ENCODE results near the gene CPB2.

The CPB2 gene

GRCh38 chr13:46126552-46127357, 21.9 kb upstream of the CPB2 start:
- no peak for DNase-seq

DNA sequence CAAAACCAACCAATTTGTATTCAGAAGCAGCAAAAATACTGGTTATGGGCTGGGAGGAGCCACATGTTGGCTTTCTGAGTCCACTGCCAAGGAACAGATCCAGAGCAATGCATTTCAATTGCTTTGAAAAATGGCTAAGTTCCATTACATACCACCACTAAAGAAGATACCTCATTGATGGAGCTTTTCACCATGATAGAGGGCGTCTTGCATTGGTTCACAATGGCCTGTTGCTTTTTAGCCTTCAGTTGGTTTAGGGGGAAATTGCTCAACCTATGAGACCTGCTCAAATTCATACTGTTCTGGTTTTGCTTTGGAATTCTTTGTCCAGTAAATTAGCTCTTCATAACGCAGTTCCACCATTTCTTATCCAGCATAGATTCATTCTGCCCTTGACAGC, 21.2 kb upstream of the CPB2 start:
- no peak for DNase-seq

- DNase-seq = no peak
Measured at GRCh38 chr13:46124967-46125933, 20.4 kb upstream of the CPB2 start.

DNA sequence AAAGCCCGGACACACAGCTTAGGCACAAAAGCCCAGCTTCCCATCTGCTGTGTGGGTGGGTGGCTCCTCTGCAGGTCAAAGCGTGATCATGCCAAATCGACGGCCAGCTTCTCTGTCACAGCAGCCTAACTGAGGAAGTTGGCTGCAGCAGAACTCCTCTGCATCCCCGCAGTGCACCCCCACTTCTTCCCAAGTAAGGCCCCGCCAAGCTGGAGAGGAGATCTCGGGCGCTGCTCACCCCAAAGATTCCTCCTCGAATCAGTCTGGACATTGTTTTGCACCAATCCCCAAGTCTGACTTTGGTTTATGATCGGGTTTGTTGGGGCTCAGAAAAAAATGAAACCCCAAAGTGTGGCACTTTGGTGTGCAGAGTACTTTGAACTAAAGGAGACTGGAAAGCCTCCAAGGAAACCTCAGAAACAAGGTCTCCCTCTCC, 19.7 kb upstream of the CPB2 start:
- DNase-seq = no peak

- DNase-seq = no peak
Measured at GRCh38 chr13:46122304-46122703, 17.5 kb upstream of the CPB2 start.

DNA sequence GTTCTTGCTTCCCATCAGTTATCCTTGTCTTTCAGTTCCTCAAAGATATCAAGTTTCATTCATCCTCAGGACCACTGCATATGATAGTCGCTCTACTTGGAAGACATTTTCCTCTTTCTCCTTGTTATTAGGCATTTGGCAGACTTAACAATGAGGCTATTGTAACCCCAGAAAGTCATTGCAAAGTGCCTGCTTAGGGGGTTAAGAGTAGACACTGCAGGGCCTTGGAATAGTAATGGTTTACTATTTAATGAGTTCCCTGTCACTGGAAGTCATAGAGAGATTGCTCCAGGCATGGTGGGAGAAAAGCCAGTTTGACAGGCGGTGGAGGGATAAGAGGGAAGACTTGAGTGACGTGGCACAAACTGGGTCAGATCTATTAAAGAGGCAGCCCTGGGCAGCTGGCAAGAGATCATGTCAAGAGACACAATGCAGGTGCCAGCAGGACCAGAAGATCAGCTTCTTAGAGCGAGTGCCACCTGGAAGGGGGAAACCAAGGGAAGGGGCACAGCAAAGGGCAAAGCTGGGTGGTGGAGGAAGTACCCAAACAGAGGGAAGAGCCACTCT, 16.8 kb upstream of the CPB2 start:
- DNase-seq = no peak

DNA sequence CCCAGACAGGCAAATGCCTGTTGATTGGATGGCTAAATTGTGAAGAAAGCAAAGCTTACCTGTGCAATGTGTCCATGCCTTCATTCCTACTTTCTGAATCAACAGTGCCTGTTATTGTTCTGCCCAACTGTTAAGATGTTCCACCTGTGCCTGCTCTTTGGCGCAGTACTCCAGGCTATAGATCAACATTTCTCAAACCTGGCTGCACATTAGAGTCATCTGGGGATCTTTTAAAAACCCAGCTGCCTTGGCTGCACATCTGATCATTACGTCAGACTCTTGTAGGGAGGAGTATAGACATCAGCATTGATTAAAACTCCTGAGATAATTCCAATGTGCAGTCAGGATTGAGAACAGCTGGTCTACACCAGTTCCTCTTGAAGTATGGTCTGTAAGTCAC, 16.2 kb upstream of the CPB2 start:
- DNase-seq = no peak

DNA sequence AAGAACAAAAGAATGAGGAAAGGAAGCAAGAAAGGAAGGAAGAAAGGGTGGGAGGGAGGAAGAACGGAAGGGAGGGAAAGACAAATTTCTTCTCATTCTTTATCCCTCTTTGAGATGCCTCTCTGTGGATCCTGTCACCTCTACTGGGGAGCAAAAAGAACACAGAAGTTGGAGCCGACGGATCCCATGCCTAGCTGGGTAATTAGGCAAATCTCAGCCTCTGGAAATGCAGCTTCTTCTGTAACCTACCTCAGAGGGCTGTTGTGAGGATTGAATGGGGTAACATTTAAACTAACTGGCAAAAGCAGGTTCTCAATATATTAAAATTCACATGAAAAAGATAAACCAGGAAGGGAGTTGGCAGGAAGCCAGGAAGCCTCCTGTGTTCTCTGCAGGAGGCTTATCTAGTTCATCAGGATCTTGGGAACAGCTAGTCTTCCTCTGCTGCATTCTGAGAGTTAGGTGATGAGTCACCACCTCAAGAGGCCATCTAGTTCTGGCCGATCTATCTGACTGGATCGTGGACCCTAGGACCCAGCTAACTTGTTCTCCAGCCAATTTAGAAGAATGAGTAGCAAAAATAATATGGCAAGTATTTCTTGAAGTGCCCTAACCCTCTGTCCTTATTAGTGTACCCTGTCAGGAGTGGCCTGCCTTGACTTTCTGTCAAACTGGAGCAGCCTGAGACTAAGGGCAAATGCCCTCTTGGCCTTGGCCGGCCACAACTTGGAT, 15.2 kb upstream of the CPB2 start:
- DNase-seq = no peak

GRCh38 chr13:46116653-46117502, 12.0 kb upstream of the CPB2 start:
- no peak for DNase-seq

DNA sequence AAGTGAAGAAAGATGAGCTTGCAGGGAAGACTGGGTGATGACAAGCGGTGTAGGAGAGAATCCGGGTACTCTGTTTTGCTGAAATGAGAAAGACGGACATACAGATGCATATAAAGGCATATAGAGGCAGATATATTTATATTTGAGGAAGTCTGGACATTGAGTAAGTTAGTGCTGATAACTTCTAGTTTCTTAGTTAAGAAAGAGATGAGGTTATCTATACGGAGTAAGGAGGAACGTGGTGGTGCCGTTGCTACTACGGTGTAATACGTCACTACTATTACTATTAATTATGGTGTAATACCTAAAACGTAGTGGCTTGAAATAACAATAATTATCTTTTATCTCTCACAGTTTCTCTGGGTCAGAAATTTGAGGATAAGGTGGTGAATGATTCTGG, 9.8 kb upstream of the CPB2 start:
- DNase-seq = no peak

- no peak for DNase-seq
Measured at GRCh38 chr13:46113596-46113995, 8.8 kb upstream of the CPB2 start.

DNA sequence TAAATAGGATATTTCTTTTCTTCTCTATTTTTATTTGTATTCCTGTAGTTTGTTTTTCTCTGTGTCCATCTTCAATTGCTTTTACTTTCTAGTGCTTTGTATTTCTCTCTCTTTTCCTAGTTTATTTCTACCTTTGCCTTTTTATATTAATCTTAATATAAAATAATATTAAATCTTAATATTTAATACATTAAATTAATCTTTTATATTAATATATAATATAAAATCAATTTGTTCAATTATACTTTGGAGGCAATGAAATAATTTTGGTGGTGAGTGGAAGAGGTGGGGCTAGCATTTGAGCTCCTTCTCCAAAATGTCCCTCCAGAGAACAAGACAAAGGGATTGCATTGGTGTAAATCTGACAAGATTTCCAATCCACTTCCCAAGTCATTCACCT, 6.3 kb upstream of the CPB2 start:
- no peak for DNase-seq

DNA sequence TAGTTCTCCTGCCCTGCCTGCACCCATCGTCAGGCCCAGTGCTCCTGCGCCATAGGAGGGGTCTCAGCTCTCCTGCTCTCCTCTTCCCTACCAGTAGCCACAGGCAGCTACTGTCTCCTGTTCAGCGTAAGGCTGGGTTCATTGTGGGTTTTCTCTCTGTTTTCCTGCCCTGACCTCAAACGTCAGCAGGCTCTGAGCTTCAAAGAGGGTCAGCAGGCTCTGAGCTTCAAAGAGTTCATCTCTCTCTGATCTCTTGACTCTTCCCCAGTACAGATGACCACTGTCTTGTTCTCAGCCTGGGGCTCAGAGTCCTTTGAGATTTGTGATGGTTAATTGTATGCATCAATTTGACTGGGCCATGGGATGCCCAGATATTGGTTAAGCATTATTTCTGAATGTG, 4.6 kb upstream of the CPB2 start:
- no peak for DNase-seq

GRCh38 chr13:46106839-46107371, 2.1 kb upstream of the CPB2 start:
- DNase-seq = no peak

DNA sequence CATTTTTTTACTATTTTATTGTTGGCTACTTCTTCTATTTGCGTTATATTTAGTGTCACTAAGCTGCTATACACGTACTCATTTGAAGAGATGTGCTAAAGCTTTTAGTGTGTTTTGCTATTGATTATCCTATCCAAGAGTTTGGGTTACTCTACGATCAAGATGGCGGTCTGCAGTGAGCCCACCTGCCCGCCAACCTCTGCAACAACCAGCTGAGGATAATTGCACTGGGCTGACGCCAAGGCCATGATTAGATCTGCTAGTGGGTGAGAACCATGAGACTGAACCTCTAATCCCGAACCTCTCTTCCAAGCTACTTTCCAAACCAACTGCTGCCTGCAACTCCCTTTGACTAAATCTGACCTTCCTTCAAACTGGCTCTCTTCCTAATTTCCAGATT, 1.8 kb downstream of the CPB2 start:
- no peak for DNase-seq

DNA sequence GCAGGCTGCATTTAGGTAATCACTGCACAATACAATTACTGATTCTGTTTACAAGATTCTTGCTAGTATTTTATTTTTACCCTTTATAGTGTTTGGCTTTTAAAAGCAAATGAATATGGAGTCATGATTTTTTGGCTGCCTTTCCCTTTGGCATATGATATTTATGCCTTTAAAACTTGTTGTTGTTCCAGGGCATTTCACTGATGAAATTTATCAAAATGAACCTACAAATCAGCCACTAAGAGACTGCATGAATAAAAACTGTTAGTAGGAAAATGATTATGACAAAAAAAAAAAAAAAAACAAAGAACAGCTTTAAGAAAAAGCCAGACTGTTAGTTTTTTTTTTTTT, 2.6 kb downstream of the CPB2 start:
- DNase-seq = no peak

DNA sequence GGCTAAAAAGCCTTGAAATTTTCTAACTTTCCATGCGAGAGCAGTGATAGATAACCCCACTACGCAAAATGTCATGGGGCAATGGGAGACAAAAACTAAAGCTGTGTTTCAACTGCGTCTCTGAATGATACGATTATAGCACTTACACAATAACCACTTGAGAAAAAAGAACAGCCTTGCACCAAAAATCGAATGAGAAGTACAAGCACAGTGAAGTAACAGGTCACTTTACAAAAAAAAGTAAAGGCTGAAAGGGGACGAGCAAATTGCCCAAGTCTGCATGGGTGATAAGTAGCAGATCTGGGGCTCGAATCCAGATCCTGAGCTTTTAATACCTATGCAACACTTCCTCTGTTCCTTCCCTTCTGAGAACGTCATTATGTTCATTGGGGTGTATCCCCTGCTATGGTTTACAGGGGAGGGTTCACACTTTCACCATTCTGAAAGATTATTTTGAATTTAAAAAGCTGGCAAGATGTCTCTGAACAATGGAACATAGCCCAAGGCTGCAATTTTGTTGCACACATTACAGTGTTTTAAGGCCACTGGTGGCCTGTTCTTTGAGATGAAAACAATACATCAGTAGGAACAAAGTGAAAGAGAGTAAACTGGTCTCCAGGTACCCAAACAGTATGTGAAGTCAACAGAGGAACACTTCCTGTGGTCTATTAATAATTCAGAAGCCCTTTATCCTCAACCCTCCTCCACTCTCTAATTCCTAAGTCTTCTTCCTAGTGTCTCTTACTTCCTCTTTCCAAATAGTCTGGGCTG, 3.2 kb downstream of the CPB2 start:
- DNase-seq = no peak

DNA sequence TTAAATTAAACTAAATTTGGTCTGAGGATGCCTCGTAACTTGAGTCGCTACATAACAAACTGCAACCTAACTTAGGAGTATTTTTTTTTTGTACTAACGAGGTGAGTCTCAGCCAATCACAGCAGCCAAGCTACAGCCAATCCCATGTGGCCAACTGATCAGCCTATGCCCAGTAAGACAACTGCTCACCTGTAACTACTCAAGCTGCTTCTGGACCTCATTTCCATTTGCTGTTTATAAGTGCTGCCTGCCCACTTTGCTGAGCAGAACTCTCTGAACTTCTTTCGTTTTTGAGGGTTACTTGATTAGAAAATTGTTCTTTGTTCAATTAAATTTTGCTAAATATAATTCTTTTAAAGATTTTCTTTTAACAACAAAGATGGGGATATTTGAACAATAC, 3.8 kb downstream of the CPB2 start:
- DNase-seq = no peak

- DNase-seq = no peak
Measured at GRCh38 chr13:46100191-46100815, 4.5 kb downstream of the CPB2 start.

DNA sequence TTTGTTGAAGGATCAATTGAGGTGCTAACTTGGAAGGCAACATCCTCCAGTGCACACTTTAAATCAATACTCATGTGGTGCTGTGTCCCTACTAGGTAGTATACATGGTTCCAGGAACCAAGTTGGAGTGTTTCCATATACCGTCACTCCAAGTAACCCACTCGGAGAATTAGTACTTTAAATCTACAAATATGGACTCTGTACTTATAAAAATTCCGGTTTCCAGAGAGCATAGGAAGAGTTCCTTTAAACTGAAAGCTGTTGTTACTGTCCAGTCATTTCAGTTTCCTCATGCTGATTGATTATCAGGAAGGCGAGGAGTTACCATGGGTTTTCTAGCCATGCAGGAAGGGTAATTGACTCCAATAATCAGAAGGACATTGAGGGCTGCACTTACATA, 7.2 kb downstream of the CPB2 start:
- DNase-seq = no peak

GRCh38 chr13:46097015-46097414, 7.8 kb downstream of the CPB2 start:
- no peak for DNase-seq

All from NCI-H446 treated with DMSO at 0.1 percent for 48 hours (cell line).